Measurements from ENCODE around the gene FXYD5. TPM values are rescaled to one million over a fixed set of nuclear protein-coding genes. Genes with fewer than 3 reads are reported as not detected.

Gene FXYD5
- total RNA-seq, 2 experiments from 2014 or later: 587 to 615 TPM

- H3K36me3 ChIP-seq (ENCODE audit: insufficient read depth, low read length): no peaks in the 10 kb centered on the region
- no peaks in the 10 kb centered on the region for H3K36me3 Mint-ChIP-seq (ENCODE audit: low read depth)
- H3K27me3 Mint-ChIP-seq: no peaks in the 10 kb centered on the region
- ChIA-PET POLR2A (no interaction called here), CTCF (interaction anchor here (1.5 kb wide), 1 partner anchor 15 kb away, joined by 3 read pairs; no protein-coding TSS in a partner anchor)
- no peaks in the 10 kb centered on the region for H3K27me3 ChIP-seq (ENCODE audit: control insufficient read depth in 1 of 2, insufficient read depth in 2 of 2, low read length in 2 of 2)
- H3K4me3 Mint-ChIP-seq: no peak within 1 kb of the TSS
- ATAC-seq (ENCODE audit: poor library complexity) (no peak), DNase-seq (no peak)
- H3K27ac Mint-ChIP-seq: no peak within 1 kb of the TSS
- intact Hi-C loops (cut with DNase I, micrococcal nuclease): no loop called here
- no peaks in the 10 kb centered on the region for H3K9me3 Mint-ChIP-seq
- TF ChIP-seq CTCF (IDR thresholded peaks at IDR 0.05): no peak
- no peak within 1 kb of the TSS for H3K4me3 ChIP-seq (ENCODE audit: low read length)
- no peaks in the 10 kb centered on the region for H3K9me3 ChIP-seq (ENCODE audit: control insufficient read depth in 1 of 2, insufficient read depth in 1 of 2, low read length in 2 of 2)
- H3K4me1 ChIP-seq (ENCODE audit: insufficient read depth, low read length): peaks cover 40% of the 10 kb centered on the region
- peaks cover 31% of the 10 kb centered on the region for H3K4me1 Mint-ChIP-seq (ENCODE audit: low read depth)
- no peak within 1 kb of the TSS for H3K27ac ChIP-seq (ENCODE audit: low read depth in 1 of 2, low read length in 2 of 2)
These were observed 16.1 kb upstream of the FXYD5 start, which contains the start of gene FXYD1 for GRCh38 chr19:35138305-35138892. Gene FXYD1 (plus strand): TSS chr19:35138824. CDS start chr19:35140080, 1,256 bp downstream.

GRCh38 chr19:35140207-35140961 is 14.2 kb upstream of the FXYD5 start:
- TF ChIP-seq CTCF (IDR thresholded peaks at IDR 0.05): no peak
- H3K9me3 ChIP-seq (ENCODE audit: control insufficient read depth in 1 of 2, insufficient read depth in 1 of 2, low read length in 2 of 2): no peaks in the 10 kb centered on the region
- DNase-seq (peak in 2 of 14 experiments; percentile 29 to 41), ATAC-seq (ENCODE audit: poor library complexity) (no peak)
- no peaks in the 10 kb centered on the region for H3K9me3 Mint-ChIP-seq
- POLR2A ChIA-PET: interaction anchor here (1.0 to 2.6 kb wide), 6 partner anchors 14 to 129 kb away, joined by 4 to 31 read pairs (median 12); partner anchors contain the start of genes FXYD5 and USF2
- H3K4me3 Mint-ChIP-seq: no peak overlapping the region
- H3K4me1 ChIP-seq (ENCODE audit: insufficient read depth, low read length): peaks cover 60% of the 10 kb centered on the region
- no peak overlapping the region for H3K27ac ChIP-seq (ENCODE audit: low read depth in 1 of 2, low read length in 2 of 2)
- no peaks in the 10 kb centered on the region for H3K36me3 Mint-ChIP-seq (ENCODE audit: low read depth)
- no peaks in the 10 kb centered on the region for H3K36me3 ChIP-seq (ENCODE audit: insufficient read depth, low read length)
- H3K4me3 ChIP-seq (ENCODE audit: low read length): no peak overlapping the region
- peaks cover 47% of the 10 kb centered on the region for H3K4me1 Mint-ChIP-seq (ENCODE audit: low read depth)
- intact Hi-C loops (cut with DNase I, micrococcal nuclease): loop anchor here (2.0 to 10.0 kb wide), 5 partner anchors 14 to 324 kb away; partner anchors contain the start of genes FXYD5 (in 1 of the 2) and USF2 (in 1 of the 2)
- peak overlapping the region; percentile 79 for H3K27ac Mint-ChIP-seq
- CTCF ChIA-PET: interaction anchor here (0.9 to 4.1 kb wide), 7 partner anchors 13 to 323 kb away, joined by 3 to 46 read pairs (median 5); partner anchors contain the start of genes FXYD5 and USF2
- no peaks in the 10 kb centered on the region for H3K27me3 Mint-ChIP-seq
- no peaks in the 10 kb centered on the region for H3K27me3 ChIP-seq (ENCODE audit: control insufficient read depth in 1 of 2, insufficient read depth in 2 of 2, low read length in 2 of 2)

- H3K27me3 Mint-ChIP-seq: no peaks in the 10 kb centered on the region
- Histone ChIP-seq H3K9me3 (ENCODE audit: control insufficient read depth in 1 of 2, insufficient read depth in 1 of 2, low read length in 2 of 2) (no peaks in the 10 kb centered on the region), H3K4me3 (ENCODE audit: low read length) (peak overlapping the region; percentile 42), H3K4me1 (ENCODE audit: insufficient read depth, low read length) (peaks cover 53% of the 10 kb centered on the region), H3K27ac (ENCODE audit: low read depth in 1 of 2, low read length in 2 of 2) (no peak overlapping the region), H3K36me3 (ENCODE audit: insufficient read depth, low read length) (no peaks in the 10 kb centered on the region), H3K27me3 (ENCODE audit: control insufficient read depth in 1 of 2, insufficient read depth in 2 of 2, low read length in 2 of 2) (no peaks in the 10 kb centered on the region)
- H3K27ac Mint-ChIP-seq: peak overlapping the region; percentile 79
- H3K4me3 Mint-ChIP-seq: peak overlapping the region; percentile 90
- DNase-seq (peak; percentile 91 to 99 (median 96)), ATAC-seq (ENCODE audit: poor library complexity) (peak; percentile 87)
- ChIA-PET POLR2A (interaction anchor here (0.7 to 3.4 kb wide), 14 partner anchors 13 to 321 kb away, joined by 3 to 38 read pairs (median 6); partner anchors contain the start of genes FXYD5 and USF2), CTCF (interaction anchor here (0.8 to 4.1 kb wide), 15 partner anchors 12 to 322 kb away, joined by 3 to 46 read pairs (median 5); partner anchors contain the start of genes FXYD5 and USF2)
- no peak for TF ChIP-seq CTCF (IDR thresholded peaks at IDR 0.05)
- intact Hi-C loops (cut with DNase I, micrococcal nuclease): loop anchor here (1.0 to 10.0 kb wide), 6 partner anchors 14 to 324 kb away; partner anchors contain the start of genes FXYD5 (in 1 of the 2) and USF2 (in 1 of the 2)
- H3K36me3 Mint-ChIP-seq (ENCODE audit: low read depth): no peaks in the 10 kb centered on the region
- H3K4me1 Mint-ChIP-seq (ENCODE audit: low read depth): peaks cover 43% of the 10 kb centered on the region
- no peaks in the 10 kb centered on the region for H3K9me3 Mint-ChIP-seq
These were observed 13.3 kb upstream of the FXYD5 start for GRCh38 chr19:35140962-35141836.

Data from CD4-positive, alpha-beta T cell (primary cell).